ENCODE data around the gene CCT6A. TPM values are rescaled to one million over a fixed set of nuclear protein-coding genes. Genes with fewer than 3 reads are reported as not detected.
"Not testable (repeated sequence)": the region's sequence is repeated elsewhere in the genome, so short reads cannot be mapped to it uniquely, and the experiment has no call there.

The CCT6A gene
- total RNA-seq, 2 experiments from 2014 or later: 94.9 to 102 TPM

DNA sequence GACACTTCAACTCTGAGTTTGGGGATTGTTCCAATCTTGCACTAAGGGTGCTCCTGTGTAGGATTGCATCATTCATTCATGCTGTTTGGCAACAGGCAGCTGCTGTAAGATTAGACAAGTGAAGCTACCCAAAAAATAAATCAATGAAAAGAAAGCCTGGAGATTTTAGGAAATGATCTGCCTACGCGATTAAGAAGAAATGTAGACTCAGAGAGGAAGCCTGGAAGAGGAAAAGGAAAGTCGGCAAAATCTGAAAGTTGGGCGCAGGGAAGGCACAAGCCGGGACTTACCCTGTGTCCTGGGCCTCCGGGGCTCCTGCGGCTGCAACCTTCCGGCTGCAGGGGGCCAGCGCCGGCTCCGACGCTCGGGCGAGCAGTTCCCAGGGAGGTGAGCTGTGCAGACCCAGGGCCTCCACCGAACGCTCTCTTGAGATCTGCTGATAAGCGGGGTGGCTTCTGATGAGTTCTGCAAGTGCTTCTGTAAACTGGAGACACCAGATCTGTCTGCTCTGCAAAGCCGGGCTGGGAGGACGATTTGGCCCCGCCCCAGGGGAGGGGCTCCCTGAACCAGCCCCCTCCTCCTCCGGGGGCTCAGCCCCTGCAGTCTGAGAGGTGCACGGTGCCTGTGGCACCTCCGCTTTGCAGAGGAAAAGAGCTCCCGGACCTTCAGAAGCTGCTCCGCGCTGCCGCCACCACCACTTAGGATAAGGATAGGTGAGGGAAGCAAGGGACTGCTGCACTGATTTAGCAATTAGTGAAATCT, 17.7 kb upstream of the CCT6A start:
- no peaks in the 10 kb centered on the region for H3K9me3 Mint-ChIP-seq
- H3K27me3 Mint-ChIP-seq: no peaks in the 10 kb centered on the region
- H3K4me3 Mint-ChIP-seq: peak overlapping the region; percentile 90
- POLR2A ChIA-PET: interaction anchor here (0.7 to 1.4 kb wide), 3 partner anchors 17 to 72 kb away, joined by 3 to 9 read pairs (median 7); partner anchors contain the start of genes CHCHD2, PSPH and SUMF2
- H3K36me3 Mint-ChIP-seq: peaks cover 6% of the 10 kb centered on the region
- peaks cover 11% of the 10 kb centered on the region for H3K4me1 Mint-ChIP-seq
- peak overlapping the region; percentile 90 for H3K27ac Mint-ChIP-seq
- ATAC-seq (ENCODE audit: low read depth): peak; percentile 96
- DNase-seq: peak; percentile 80

GRCh38 chr7:56040730-56041129, 10.8 kb upstream of the CCT6A start:
- ATAC-seq (ENCODE audit: low read depth): no peak
- Mint-ChIP-seq H3K9me3 (no peaks in the 10 kb centered on the region), H3K4me3 (no peak overlapping the region), H3K27me3 (no peaks in the 10 kb centered on the region), H3K27ac (peak overlapping the region; percentile 16), H3K36me3 (peaks cover 13% of the 10 kb centered on the region), H3K4me1 (no peaks in the 10 kb centered on the region)
- POLR2A ChIA-PET: no interaction called here
- DNase-seq: no peak

- not testable (repeated sequence) for H3K27me3 Mint-ChIP-seq; H3K4me3 Mint-ChIP-seq; DNase-seq; ATAC-seq (ENCODE audit: low read depth); H3K27ac Mint-ChIP-seq; H3K9me3 Mint-ChIP-seq
- H3K4me1 Mint-ChIP-seq: peaks cover 10% of the 10 kb centered on the region
- peaks cover 11% of the 10 kb centered on the region for H3K36me3 Mint-ChIP-seq
- POLR2A ChIA-PET: interaction anchor here (0.7 kb wide), 1 partner anchor 550 kb away, joined by 3 read pairs; no protein-coding TSS in a partner anchor
Measured at GRCh38 chr7:56045758-56046157, 5.8 kb upstream of the CCT6A start.

- Mint-ChIP-seq H3K4me3 (no peak overlapping the region), H3K27me3 (no peaks in the 10 kb centered on the region), H3K36me3 (peaks cover 5% of the 10 kb centered on the region), H3K4me1 (peaks cover 12% of the 10 kb centered on the region), H3K9me3 (no peaks in the 10 kb centered on the region), H3K27ac (no peak overlapping the region)
- DNase-seq: no peak
- POLR2A ChIA-PET: no interaction called here
- ATAC-seq (ENCODE audit: low read depth): no peak
Measured at GRCh38 chr7:56046721-56047445, 4.7 kb upstream of the CCT6A start.

DNA sequence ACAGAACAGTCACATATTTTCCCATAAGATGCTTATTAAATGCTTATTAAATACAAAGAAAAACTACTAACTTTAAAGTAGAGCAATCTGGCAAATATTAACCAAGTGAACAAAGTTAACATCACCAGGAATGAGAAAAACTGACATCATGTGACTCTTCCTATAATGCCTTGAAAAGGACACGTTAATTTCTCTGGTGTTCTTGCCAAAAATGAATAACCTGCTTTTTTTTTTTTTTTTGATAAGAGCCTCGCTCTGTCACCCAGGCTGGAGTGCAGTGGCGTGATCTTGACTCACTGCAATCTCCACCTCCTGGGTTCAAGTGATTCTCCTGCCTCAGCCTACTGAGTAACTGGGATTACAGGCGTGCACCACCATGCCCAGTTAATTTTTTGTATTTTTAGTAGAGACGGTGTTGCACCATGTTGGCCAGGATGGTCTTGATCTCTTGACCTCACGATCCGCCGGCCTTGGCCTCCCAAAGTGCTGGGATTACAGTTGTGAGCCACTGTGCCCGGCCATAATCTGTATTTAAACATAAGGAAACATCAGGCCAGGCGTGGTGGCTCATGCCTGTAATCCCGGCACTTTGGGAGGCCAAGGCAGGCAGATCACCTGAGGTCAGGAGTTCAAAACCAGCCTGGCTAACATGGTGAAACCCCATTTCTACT, 4.0 kb upstream of the CCT6A start:
- H3K4me3 Mint-ChIP-seq; H3K36me3 Mint-ChIP-seq; DNase-seq; H3K27me3 Mint-ChIP-seq; H3K27ac Mint-ChIP-seq; ATAC-seq (ENCODE audit: low read depth); POLR2A ChIA-PET; H3K9me3 Mint-ChIP-seq: not testable (repeated sequence)
- H3K4me1 Mint-ChIP-seq: peaks cover 14% of the 10 kb centered on the region

DNA sequence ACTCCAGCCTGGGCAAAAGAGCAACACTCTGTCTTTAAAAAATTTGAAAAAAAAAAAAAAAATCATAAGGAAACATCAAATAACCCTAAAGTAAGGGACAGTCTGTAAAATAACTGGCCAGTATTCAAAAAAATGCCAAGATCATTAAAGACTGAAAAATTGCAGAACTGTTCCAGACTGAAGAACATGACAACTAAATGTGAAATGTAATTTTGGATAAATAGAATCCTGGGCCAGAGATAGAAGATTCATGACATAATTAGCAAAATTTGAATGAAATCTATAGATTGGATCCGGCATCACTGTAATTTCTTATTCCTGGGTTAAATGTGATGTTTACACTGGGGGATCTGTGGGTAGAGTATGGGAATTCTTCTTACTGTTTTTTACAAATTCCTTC, 3.3 kb upstream of the CCT6A start:
- Mint-ChIP-seq H3K9me3 (no peaks in the 10 kb centered on the region), H3K4me1 (peaks cover 18% of the 10 kb centered on the region), H3K4me3 (no peak overlapping the region), H3K36me3 (peaks cover 7% of the 10 kb centered on the region), H3K27me3 (no peaks in the 10 kb centered on the region), H3K27ac (no peak overlapping the region)
- POLR2A ChIA-PET: interaction anchor here (0.9 kb wide), 1 partner anchor 83 kb away, joined by 4 read pairs; no protein-coding TSS in a partner anchor
- ATAC-seq (ENCODE audit: low read depth): no peak
- no peak for DNase-seq

GRCh38 chr7:56048763-56049162, 2.8 kb upstream of the CCT6A start:
- POLR2A ChIA-PET: interaction anchor here (0.9 kb wide), 1 partner anchor 84 kb away, joined by 4 read pairs; no protein-coding TSS in a partner anchor
- not testable (repeated sequence) for DNase-seq; H3K27me3 Mint-ChIP-seq; ATAC-seq (ENCODE audit: low read depth); H3K27ac Mint-ChIP-seq; H3K4me3 Mint-ChIP-seq; H3K9me3 Mint-ChIP-seq
- Mint-ChIP-seq H3K36me3 (peaks cover 11% of the 10 kb centered on the region), H3K4me1 (peaks cover 19% of the 10 kb centered on the region)

GRCh38 chr7:56051053-56051338, 569 bp upstream of the CCT6A start:
- Mint-ChIP-seq H3K4me1 (peaks cover 31% of the 10 kb centered on the region), H3K4me3 (peak overlapping the region; percentile 100), H3K27me3 (no peaks in the 10 kb centered on the region)

GRCh38 chr7:56053379-56053778, 1.8 kb downstream of the CCT6A start:
- peak overlapping the region; percentile 72 for H3K4me3 Mint-ChIP-seq
- no peaks in the 10 kb centered on the region for H3K27me3 Mint-ChIP-seq
- no peak for DNase-seq
- POLR2A ChIA-PET: interaction anchor here (1.4 to 1.9 kb wide), 3 partner anchors 9 to 53 kb away, joined by 5 to 8 read pairs (median 7); partner anchors contain the start of genes CHCHD2 and SUMF2
- H3K36me3 Mint-ChIP-seq: peaks cover 25% of the 10 kb centered on the region
- ATAC-seq (ENCODE audit: low read depth): no peak
- peak overlapping the region; percentile 58 for H3K27ac Mint-ChIP-seq
- no peaks in the 10 kb centered on the region for H3K9me3 Mint-ChIP-seq
- H3K4me1 Mint-ChIP-seq: peaks cover 36% of the 10 kb centered on the region

More at GRCh38 chr7:56051053-56051338, 569 bp upstream of the CCT6A start:
- Mint-ChIP-seq H3K9me3 (no peaks in the 10 kb centered on the region), H3K36me3 (peaks cover 15% of the 10 kb centered on the region), H3K27ac (peak overlapping the region; percentile 95)
- DNase-seq (no peak), ATAC-seq (ENCODE audit: low read depth) (no peak)
- POLR2A ChIA-PET: interaction anchor here (0.5 to 1.7 kb wide), 9 partner anchors 12 to 598 kb away, joined by 3 to 48 read pairs (median 3); partner anchors contain the start of genes CHCHD2, SUMF2 and ZNF713

DNA sequence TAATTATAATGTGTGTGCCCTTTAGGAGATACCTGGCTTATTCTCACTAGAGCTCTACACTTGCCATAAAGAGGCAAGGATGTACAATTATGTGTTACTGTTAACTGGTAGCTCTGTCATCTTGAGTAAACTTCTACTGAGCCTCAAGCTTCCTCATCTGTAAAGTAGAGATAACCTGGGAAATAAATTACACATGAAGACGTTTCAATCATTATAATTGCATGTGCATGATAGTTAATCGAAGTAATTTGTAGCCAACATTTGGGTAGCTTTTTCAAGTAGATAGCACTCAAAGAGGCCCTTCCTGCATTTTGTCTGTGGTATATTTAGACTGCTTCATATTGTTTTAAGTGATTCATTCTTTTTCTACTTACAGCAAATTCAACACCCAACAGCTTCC, 2.4 kb downstream of the CCT6A start:
- Mint-ChIP-seq H3K27me3 (no peaks in the 10 kb centered on the region), H3K4me1 (peaks cover 36% of the 10 kb centered on the region), H3K4me3 (peak overlapping the region; percentile 35), H3K27ac (no peak overlapping the region), H3K9me3 (no peaks in the 10 kb centered on the region), H3K36me3 (peaks cover 28% of the 10 kb centered on the region)
- POLR2A ChIA-PET: interaction anchor here (1.4 to 1.9 kb wide), 3 partner anchors 9 to 52 kb away, joined by 5 to 8 read pairs (median 7); partner anchors contain the start of genes CHCHD2 and SUMF2
- ATAC-seq (ENCODE audit: low read depth) (no peak), DNase-seq (no peak)

DNA sequence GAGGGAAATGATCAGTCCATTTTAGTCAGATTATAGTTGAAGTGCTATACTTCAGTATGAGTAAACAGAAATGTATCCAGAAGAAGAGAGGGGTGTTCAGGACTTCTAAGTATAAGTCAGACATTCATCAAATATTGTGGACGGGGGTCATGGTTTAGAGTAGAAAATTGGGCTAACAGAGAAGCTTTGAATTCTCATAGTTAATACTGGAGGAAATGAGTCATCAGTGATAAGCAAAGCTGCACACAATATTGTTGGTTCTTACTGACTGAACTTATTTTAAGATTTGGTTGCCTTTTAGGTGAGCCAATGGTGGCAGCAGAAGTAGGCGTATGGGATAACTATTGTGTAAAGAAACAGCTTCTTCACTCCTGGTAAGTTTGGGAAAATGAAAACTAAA, 10.8 kb downstream of the CCT6A start:
- ATAC-seq (ENCODE audit: low read depth) (no peak), DNase-seq (no peak)
- H3K9me3 Mint-ChIP-seq: no peaks in the 10 kb centered on the region
- peaks cover 35% of the 10 kb centered on the region for H3K36me3 Mint-ChIP-seq
- POLR2A ChIA-PET: interaction anchor here (0.6 to 5.6 kb wide), 4 partner anchors 9 to 111 kb away, joined by 3 to 48 read pairs (median 20); partner anchors contain the start of genes CCT6A, CHCHD2 and PSPH
- peaks cover 29% of the 10 kb centered on the region for H3K4me1 Mint-ChIP-seq
- H3K27ac Mint-ChIP-seq: peak overlapping the region; percentile 58
- H3K4me3 Mint-ChIP-seq: peak overlapping the region; percentile 15
- no peaks in the 10 kb centered on the region for H3K27me3 Mint-ChIP-seq

GRCh38 chr7:56063500-56063881, 11.9 kb downstream of the CCT6A start:
- Mint-ChIP-seq H3K36me3 (peaks cover 29% of the 10 kb centered on the region), H3K4me1 (peaks cover 26% of the 10 kb centered on the region), H3K9me3 (no peaks in the 10 kb centered on the region), H3K27me3 (no peaks in the 10 kb centered on the region), H3K4me3 (peak overlapping the region; percentile 93), H3K27ac (peak overlapping the region; percentile 91)
- no peak for ATAC-seq (ENCODE audit: low read depth)
- POLR2A ChIA-PET: interaction anchor here (1.0 to 5.6 kb wide), 5 partner anchors 10 to 43 kb away, joined by 3 to 48 read pairs (median 9); partner anchors contain the start of genes CCT6A, CHCHD2 and PSPH
- no peak for DNase-seq

Data from activated naive CD8-positive, alpha-beta T cell treated with anti-CD3 and anti-CD28 coated beads, Interleukin-2, amount 10 ng/mL, durations not matched to agents 7 days and 5 days (primary cell).